Esophagus (tissue), 2 donors: ENCODE data around the gene HNRNPL. TPM values are rescaled to one million over a fixed set of nuclear protein-coding genes. Genes with fewer than 3 reads are reported as not detected.
A peak's percentile ranks its signal among the peaks of the same experiment; 100 is the strongest.
"Not testable (repeated sequence)": the region's sequence is repeated elsewhere in the genome, so short reads cannot be mapped to it uniquely, and the experiment has no call there.

Source experiments
- H3K27ac ChIP-seq, 2 donors: one replicate each; pipeline ENCODE4 v1.5.1; 2013; ENCODE audit warnings: low read depth in 2 of 2, mild to moderate bottlenecking in 2 of 2, inconsistent platforms in 1 of 2, low read length in 1 of 2, moderate library complexity in 1 of 2
- H3K27me3 ChIP-seq, 2 donors: one replicate each; pipeline ENCODE4 v1.6.1; 2013; ENCODE audit warnings: low read length in 2 of 2, control low read depth in 1 of 2, mild to moderate bottlenecking in 1 of 2; ENCODE audit not compliant: insufficient read depth in 2 of 2, control insufficient read depth in 1 of 2
- H3K36me3 ChIP-seq, 2 donors: one replicate each; pipeline ENCODE4 v1.6.1; 2013; ENCODE audit warnings: low read length in 1 of 2; ENCODE audit not compliant: control insufficient read depth in 2 of 2, insufficient read depth in 2 of 2
- H3K4me1 ChIP-seq, 2 donors: one replicate each; pipeline ENCODE4 v1.6.1; 2013; ENCODE audit warnings: low read length in 1 of 2; ENCODE audit not compliant: control insufficient read depth in 2 of 2, insufficient read depth in 2 of 2
- H3K4me3 ChIP-seq, 2 donors: one replicate each; pipeline ENCODE4 v1.5.1; 2013; ENCODE audit warnings: low read length in 2 of 2, mild to moderate bottlenecking in 2 of 2, low read depth in 1 of 2, moderate library complexity in 1 of 2
- H3K9me3 ChIP-seq, 2 donors: one replicate each; pipeline ENCODE4 v1.6.1; 2013; ENCODE audit warnings: mild to moderate bottlenecking in 2 of 2, low read depth in 1 of 2, low read length in 1 of 2, moderate library complexity in 1 of 2; ENCODE audit not compliant: control insufficient read depth in 2 of 2, insufficient read depth in 1 of 2
- WGBS, 2 donors: extraction: QIAGEN DNeasy Blood & Tissue Kit; methylation state at CpG; one replicate each; pipeline ENCODE4 v1.1.7; 2013; 5-methylcytosine and 5-hydroxymethylcytosine counted together
- polyA plus RNA-seq, 2 donors: library from polyadenylated mRNA; stranded (reverse); fragments of 200-250 nt; gene quantifications; one replicate each; pipeline ENCODE4 v1.2.3, GENCODE V29; 2013
- donor health status: healthy with polysubstance abuse.
- donor health status: Bipolar disorder and iron deficiency.

Gene HNRNPL
- polyA plus RNA-seq, 2 donors, result 134 to 150 TPM

DNA sequence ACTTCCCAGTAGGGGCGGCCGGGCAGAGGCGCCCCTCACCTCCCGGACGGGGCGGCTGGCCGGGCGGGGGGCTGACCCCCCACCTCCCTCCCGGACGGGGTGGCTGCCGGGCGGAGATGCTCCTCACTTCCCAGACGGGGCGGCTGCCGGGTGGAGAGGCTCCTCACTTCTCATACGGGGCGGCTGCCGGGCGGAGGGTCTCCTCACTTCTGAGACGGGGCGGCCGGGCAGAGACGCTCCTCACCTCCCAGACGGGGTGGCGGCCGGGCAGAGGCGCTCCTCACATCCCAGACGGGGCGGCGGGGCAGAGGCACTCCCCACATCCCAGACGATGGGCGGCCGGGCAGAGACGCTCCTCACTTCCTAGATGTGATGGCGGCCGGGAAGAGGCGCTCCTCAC is 6.0 kb upstream of the HNRNPL start:
- H3K4me1 ChIP-seq, H3K4me3 ChIP-seq, H3K36me3 ChIP-seq, H3K27me3 ChIP-seq, H3K9me3 ChIP-seq, H3K27ac ChIP-seq: not testable (repeated sequence)
- WGBS, 2 donors, result 90 to 93% methylated on average over 13 to 29 of the region's 37 CpGs

DNA sequence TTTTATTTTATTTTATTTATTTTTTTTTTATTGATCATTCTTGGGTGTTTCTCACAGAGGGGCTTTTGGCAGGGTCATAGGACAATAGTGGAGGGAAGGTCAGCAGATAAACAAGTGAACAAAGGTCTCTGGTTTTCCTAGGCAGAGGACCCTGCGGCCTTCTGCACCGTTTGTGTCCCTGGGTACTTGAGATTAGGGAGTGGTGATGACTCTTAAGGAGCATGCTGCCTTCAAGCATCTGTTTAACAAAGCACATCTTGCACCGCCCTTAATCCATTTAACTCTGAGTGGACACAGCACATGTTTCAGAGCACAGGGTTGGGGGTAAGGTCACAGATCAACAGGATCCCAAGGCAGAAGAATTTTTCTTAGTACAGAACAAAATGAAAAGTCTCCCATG is 5.2 kb upstream of the HNRNPL start:
- H3K4me3 ChIP-seq, H3K27ac ChIP-seq, H3K4me1 ChIP-seq, H3K36me3 ChIP-seq, H3K9me3 ChIP-seq, H3K27me3 ChIP-seq: not testable (repeated sequence)
- WGBS, 2 donors, result 60 to 84% methylated on average over 2 to 3 of the region's 3 CpGs

GRCh38 chr19:38853214-38853613 is 3.4 kb upstream of the HNRNPL start:
- peak overlapping the region in 1 of 2 donors; percentile 100 for H3K27ac ChIP-seq
- H3K4me3 ChIP-seq, result peak overlapping the region in 1 of 2 donors; percentile 71
- H3K4me1 ChIP-seq, result peaks cover 3% of the 10 kb centered on the region in 2 donors

DNA sequence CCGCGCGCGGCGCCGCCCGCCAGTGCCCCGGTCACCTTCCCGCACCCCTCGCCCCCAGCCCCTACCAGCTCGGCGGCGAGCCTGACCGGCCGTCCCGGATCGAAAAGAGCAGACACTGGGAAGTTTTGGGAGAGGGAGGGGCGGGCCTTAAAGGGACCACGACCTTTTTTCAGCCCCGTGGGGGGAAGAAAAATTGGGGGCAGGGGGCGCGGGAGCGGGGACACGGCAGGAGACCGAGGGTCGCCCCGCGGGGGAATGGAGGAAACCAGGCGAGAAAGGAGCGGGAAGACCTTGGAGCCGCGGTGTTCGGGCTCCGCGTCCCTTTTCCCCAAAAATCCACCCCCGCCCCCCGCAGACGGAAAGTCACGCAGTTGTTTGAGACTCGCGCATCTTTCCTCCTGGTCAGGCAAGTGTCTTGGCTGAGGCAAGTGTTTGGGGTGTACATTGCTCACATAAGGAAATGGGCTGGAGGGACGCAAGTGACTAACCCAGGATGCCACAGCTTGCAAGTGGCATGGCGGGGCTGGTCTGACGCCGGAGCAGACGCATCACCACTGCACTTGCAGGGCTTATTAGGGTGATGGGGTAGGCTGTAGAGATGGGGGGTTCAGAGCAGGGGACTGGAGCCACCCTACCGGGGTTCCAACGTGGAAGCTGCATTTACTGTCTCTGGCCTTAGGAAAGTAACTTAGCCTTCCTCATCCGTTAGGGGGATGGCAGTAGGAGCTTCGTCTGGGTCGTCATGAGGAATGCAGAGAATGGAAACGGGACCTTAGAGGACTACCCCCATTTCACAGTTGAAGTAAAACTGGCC is 2.7 kb upstream of the HNRNPL start:
- 1% methylated on average over 51 to 52 of the region's 52 CpGs for WGBS, 2 donors
- H3K36me3 ChIP-seq, result peaks cover 0 to 1% of the 10 kb centered on the region in 2 donors

More at GRCh38 chr19:38853214-38853613, 3.4 kb upstream of the HNRNPL start:
- Histone ChIP-seq H3K36me3 (no peaks in the 10 kb centered on the region), H3K9me3 (no peaks in the 10 kb centered on the region), H3K27me3 (no peaks in the 10 kb centered on the region)
- 88 to 89% methylated on average over 17 of the region's 17 CpGs for WGBS, 2 donors

GRCh38 chr19:38851622-38852230 is 1.9 kb upstream of the HNRNPL start:
- H3K4me1 ChIP-seq, result peaks cover 3 to 7% of the 10 kb centered on the region in 2 donors
- no peaks in the 10 kb centered on the region for H3K9me3 ChIP-seq
- H3K36me3 ChIP-seq, result peaks cover 0 to 8% of the 10 kb centered on the region in 2 donors
- peak overlapping the region; percentile 71 to 72 for H3K4me3 ChIP-seq
- 1% methylated on average over 31 to 58 of the region's 67 CpGs for WGBS, 2 donors
- no peaks in the 10 kb centered on the region for H3K27me3 ChIP-seq
- peak overlapping the region; percentile 100 for H3K27ac ChIP-seq

More for the DNA sequence above, 2.7 kb upstream of the HNRNPL start:
- H3K9me3 ChIP-seq, result no peaks in the 10 kb centered on the region
- peak overlapping the region; percentile 100 for H3K27ac ChIP-seq
- H3K4me3 ChIP-seq, result peak overlapping the region; percentile 71 to 72
- H3K4me1 ChIP-seq, result peaks cover 3 to 7% of the 10 kb centered on the region in 2 donors
- no peaks in the 10 kb centered on the region for H3K27me3 ChIP-seq

DNA sequence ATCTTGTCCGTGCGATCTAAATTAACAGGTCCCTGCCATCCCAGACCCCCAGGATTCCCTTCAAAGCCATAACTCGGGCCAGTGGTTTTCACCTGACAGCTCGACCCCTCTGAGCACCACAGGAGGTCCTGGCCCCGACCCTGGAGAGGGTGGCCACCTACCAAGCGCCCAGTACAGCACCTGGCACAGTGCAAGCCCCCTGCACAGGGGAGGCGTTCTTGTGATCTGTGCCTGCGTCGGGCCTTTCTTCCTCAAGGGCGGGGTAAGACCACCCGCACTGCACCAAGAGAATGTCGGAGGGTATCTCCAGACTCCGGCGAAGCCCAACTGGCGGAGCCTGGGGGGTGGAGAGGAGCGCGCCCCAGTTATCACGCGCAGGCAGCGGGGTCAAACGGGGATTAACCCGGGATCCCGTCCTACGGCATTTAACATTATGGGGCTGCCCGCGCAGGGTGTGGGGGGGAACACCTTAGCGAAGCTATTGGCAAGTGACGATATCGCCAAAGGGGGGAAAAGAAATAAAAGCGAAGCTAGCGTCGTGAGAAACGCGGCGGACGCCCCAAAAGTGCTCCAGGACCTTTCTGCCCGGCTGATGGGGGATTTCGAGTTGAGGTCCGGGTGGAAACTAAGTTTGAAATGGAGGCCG is 1.3 kb upstream of the HNRNPL start:
- peak overlapping the region; percentile 100 for H3K27ac ChIP-seq
- WGBS, 2 donors, result 1% methylated on average over 40 of the region's 40 CpGs
- H3K4me1 ChIP-seq, result peaks cover 3 to 7% of the 10 kb centered on the region in 2 donors
- H3K4me3 ChIP-seq, result peak overlapping the region; percentile 71 to 72
- H3K9me3 ChIP-seq, result no peaks in the 10 kb centered on the region
- H3K36me3 ChIP-seq, result peaks cover 2 to 9% of the 10 kb centered on the region in 2 donors
- no peaks in the 10 kb centered on the region for H3K27me3 ChIP-seq

GRCh38 chr19:38850436-38850975 is 720 bp upstream of the HNRNPL start:
- WGBS, 2 donors, result 0 to 1% methylated on average over 26 of the region's 26 CpGs
- Histone ChIP-seq H3K4me1 (peaks cover 3 to 7% of the 10 kb centered on the region in 2 donors), H3K27ac (peak overlapping the region; percentile 100), H3K27me3 (no peaks in the 10 kb centered on the region), H3K4me3 (peak overlapping the region; percentile 71 to 72), H3K9me3 (no peaks in the 10 kb centered on the region), H3K36me3 (peaks cover 8 to 15% of the 10 kb centered on the region in 2 donors)

- WGBS, 2 donors, result 0 to 1% methylated on average over 62 to 76 of the region's 76 CpGs
- H3K9me3 ChIP-seq, result no peaks in the 10 kb centered on the region
- H3K4me3 ChIP-seq, result peak overlapping the region; percentile 95
- H3K4me1 ChIP-seq, result peaks cover 3 to 7% of the 10 kb centered on the region in 2 donors
- peaks cover 11 to 25% of the 10 kb centered on the region in 2 donors for H3K36me3 ChIP-seq
- no peaks in the 10 kb centered on the region for H3K27me3 ChIP-seq
- peak overlapping the region; percentile 100 for H3K27ac ChIP-seq
Observed at GRCh38 chr19:38849147-38849859, 483 bp downstream of the HNRNPL start.
